A673 (cell line): ENCODE measurements around the gene CDYL2.

ENCODE experiments used
- EZH2 ChIP-seq: fragments of 200-600 bp; sonication (generic); IDR thresholded peaks from 2 replicates; pipeline ENCODE4 v1.6.1; 2017; ENCODE audit warnings: borderline replicate concordance, low read depth, mild to moderate bottlenecking, mixed read lengths, antibody characterized with exemption, low read length; ENCODE audit not compliant: poor library complexity, severe bottlenecking
- TF ChIP-seq, protein P1 (sequence below): fragments of 300-800, 200-600 bp; sonication (generic); conservative IDR thresholded peaks from 2 replicates; pipeline ENCODE4 v1.5.1; 2017; ENCODE audit warnings: low read depth, mild to moderate bottlenecking, antibody characterized with exemption, low read length, moderate library complexity, mixed read lengths

DNA sequence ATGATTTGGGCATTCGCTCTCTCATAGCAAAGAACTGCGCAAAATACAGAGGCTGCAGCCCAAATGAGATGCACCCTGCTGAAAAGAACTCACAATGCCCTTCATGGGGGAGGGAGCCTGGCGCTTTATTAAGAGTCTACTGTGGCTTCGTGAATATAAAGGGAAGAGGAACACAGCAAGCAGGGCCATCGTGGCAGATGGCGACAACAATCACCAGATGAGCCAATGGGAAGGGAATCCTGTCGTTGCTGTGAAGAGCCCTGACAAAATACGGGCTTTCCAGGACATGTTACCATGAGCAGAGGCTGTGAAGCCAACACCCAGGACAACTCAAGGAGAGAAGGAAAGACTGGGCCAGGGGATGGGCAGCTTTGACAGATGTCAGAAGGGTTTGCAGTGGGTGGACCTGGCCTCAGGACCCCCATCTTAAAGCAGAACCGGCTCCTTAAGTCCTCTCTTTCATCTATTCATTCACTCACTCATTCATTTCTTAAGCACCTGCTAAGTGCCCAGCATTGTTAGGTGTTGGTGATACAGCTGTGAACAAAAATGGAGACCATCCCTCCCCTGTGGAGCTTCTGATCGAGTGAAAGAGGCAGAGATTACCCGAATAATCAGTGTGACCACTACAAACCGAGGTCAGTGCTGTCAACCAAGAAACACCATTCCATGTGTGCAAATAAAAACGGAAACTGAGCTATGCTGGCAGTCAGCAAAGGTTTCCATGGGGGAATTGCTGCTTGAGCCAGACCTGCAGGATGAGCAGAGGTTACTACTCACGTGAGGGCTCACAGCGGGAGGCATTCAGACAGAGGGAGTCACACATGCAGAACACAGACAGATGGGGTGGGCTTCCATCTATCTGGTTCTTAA is 137.8 kb downstream of the CDYL2 start:
- TF ChIP-seq, protein P1, sequence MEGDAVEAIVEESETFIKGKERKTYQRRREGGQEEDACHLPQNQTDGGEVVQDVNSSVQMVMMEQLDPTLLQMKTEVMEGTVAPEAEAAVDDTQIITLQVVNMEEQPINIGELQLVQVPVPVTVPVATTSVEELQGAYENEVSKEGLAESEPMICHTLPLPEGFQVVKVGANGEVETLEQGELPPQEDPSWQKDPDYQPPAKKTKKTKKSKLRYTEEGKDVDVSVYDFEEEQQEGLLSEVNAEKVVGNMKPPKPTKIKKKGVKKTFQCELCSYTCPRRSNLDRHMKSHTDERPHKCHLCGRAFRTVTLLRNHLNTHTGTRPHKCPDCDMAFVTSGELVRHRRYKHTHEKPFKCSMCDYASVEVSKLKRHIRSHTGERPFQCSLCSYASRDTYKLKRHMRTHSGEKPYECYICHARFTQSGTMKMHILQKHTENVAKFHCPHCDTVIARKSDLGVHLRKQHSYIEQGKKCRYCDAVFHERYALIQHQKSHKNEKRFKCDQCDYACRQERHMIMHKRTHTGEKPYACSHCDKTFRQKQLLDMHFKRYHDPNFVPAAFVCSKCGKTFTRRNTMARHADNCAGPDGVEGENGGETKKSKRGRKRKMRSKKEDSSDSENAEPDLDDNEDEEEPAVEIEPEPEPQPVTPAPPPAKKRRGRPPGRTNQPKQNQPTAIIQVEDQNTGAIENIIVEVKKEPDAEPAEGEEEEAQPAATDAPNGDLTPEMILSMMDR, result no peak
- no peak for TF ChIP-seq EZH2
